CD4-positive, CD25-positive, alpha-beta regulatory T cell (primary cell): ENCODE results near the gene BLTP3A. TPM values are rescaled to one million over a fixed set of nuclear protein-coding genes. Genes with fewer than 3 reads are reported as not detected.
"Not testable (repeated sequence)": the region's sequence is repeated elsewhere in the genome, so short reads cannot be mapped to it uniquely, and the experiment has no call there.

ENCODE experiments used
- ATAC-seq, 2 donors: fragments of 150-1000 bp; cut with Tn5 transposase; one replicate each; pipeline ENCODE4 v1.10.0; 2021; ENCODE audit warnings: low read depth in 2 of 2, moderate number of reproducible peaks in 2 of 2, moderate library complexity in 1 of 2
- DNase-seq, 3 donors: peaks; one replicate each; pipeline versions ENCODE4 v3.0.0 to v3.0.0-alpha.2; 2012 to 2022; ENCODE audit warnings: mixed read lengths in 1 of 3
- H3K27ac ChIP-seq: one replicate; pipeline ENCODE4 v1.7.0; 2013; ENCODE audit warnings: mild to moderate bottlenecking, low read length; ENCODE audit not compliant: insufficient read depth, poor library complexity, severe bottlenecking
- H3K27me3 ChIP-seq: one replicate; pipeline ENCODE4 v1.7.0; 2013; ENCODE audit warnings: low read length; ENCODE audit not compliant: control insufficient read depth, insufficient read depth
- H3K36me3 ChIP-seq: one replicate; pipeline ENCODE4 v1.7.0; 2013; ENCODE audit warnings: mild to moderate bottlenecking, low read length, moderate library complexity; ENCODE audit not compliant: control insufficient read depth, insufficient read depth
- H3K4me1 ChIP-seq: 2 replicates; pipeline ENCODE4 v1.7.0; 2013; ENCODE audit warnings: mild to moderate bottlenecking, low read length; ENCODE audit not compliant: insufficient read depth, control insufficient read depth, poor library complexity, severe bottlenecking
- H3K4me3 ChIP-seq: one replicate; pipeline ENCODE4 v1.7.0; 2013; ENCODE audit warnings: low read depth, mild to moderate bottlenecking, low read length, moderate library complexity
- H3K9me3 ChIP-seq, 2 experiments: 1 replicate in 1 of 2; 2 replicates in 1 of 2; pipeline ENCODE4 v1.7.0; 2013; ENCODE audit warnings: low read length in 2 of 2, mild to moderate bottlenecking in 1 of 2, moderate library complexity in 1 of 2; ENCODE audit not compliant: control insufficient read depth in 2 of 2
- H3K27ac Mint-ChIP-seq, 3 donors: one replicate each; pipeline ENCODE4 v1.8.0; 2020 to 2022; ENCODE audit warnings: mild to moderate bottlenecking in 3 of 3, mixed read lengths in 3 of 3, moderate library complexity in 2 of 3
- H3K27me3 Mint-ChIP-seq: one replicate; pipeline ENCODE4 v1.8.0; 2022; ENCODE audit warnings: mild to moderate bottlenecking, mixed read lengths
- H3K36me3 Mint-ChIP-seq: one replicate; pipeline ENCODE4 v1.8.0; 2020; ENCODE audit warnings: mixed read lengths
- H3K4me1 Mint-ChIP-seq, 4 donors: one replicate each; pipeline ENCODE4 v1.8.0; 2020 to 2022; ENCODE audit warnings: mixed read lengths in 4 of 4, mild to moderate bottlenecking in 1 of 4
- H3K4me3 Mint-ChIP-seq, 4 donors: one replicate each; pipeline ENCODE4 v1.8.0; 2020 to 2022; ENCODE audit warnings: mild to moderate bottlenecking in 4 of 4, mixed read lengths in 4 of 4, moderate library complexity in 3 of 4
- H3K9me3 Mint-ChIP-seq, 7 donors: one replicate each; pipeline ENCODE4 v1.8.0; 2020 to 2022; ENCODE audit warnings: mixed read lengths in 7 of 7, mild to moderate bottlenecking in 3 of 7, moderate library complexity in 2 of 7
- polyA plus RNA-seq, 4 donors: library from polyadenylated mRNA; unstranded; fragments of 300-500 nt; fragmentation: Illumina TruSeq; gene quantifications; one replicate each; pipeline ENCODE4 v1.2.3, GENCODE V29; 2021
- total RNA-seq: library from RNA; stranded (reverse); gene quantifications from one replicate; pipeline ENCODE4 v1.2.3, GENCODE V29; 2022

Gene BLTP3A
- total RNA-seq: 7.1 TPM
- 1 to 10 TPM in 3 of 4 donors, under 1 TPM in 1; 0.95 to 1.2 (median 1.1) TPM for polyA plus RNA-seq

GRCh38 chr6:34791701-34792604 is at the start of gene BLTP3A:
TSS of gene BLTP3A (plus strand) at chr6:34792083. CDS start at chr6:34792251, 168 bp downstream.
- DNase-seq (peak; percentile 64 to 83 (median 76)), ATAC-seq (peak; percentile 95 to 96)
- Mint-ChIP-seq H3K4me1 (peaks cover 10 to 40% (median 30%) of the 10 kb centered on the region in 4 donors), H3K27ac (peak within 1 kb of the TSS; percentile 92 to 97 (median 94)), H3K4me3 (peak within 1 kb of the TSS; percentile 95 to 100 (median 98)), H3K9me3 (no peaks in the 10 kb centered on the region), H3K27me3 (no peaks in the 10 kb centered on the region), H3K36me3 (no peaks in the 10 kb centered on the region)
- Histone ChIP-seq H3K27me3 (no peaks in the 10 kb centered on the region), H3K4me3 (peak within 1 kb of the TSS; percentile 90), H3K9me3 (no peaks in the 10 kb centered on the region), H3K27ac (peak within 1 kb of the TSS; percentile 67), H3K4me1 (peaks cover 23% of the 10 kb centered on the region), H3K36me3 (no peaks in the 10 kb centered on the region)

- Histone ChIP-seq H3K4me3 (no peak overlapping the region), H3K27ac (no peak overlapping the region), H3K4me1 (no peaks in the 10 kb centered on the region), H3K27me3 (no peaks in the 10 kb centered on the region), H3K9me3 (no peaks in the 10 kb centered on the region), H3K36me3 (no peaks in the 10 kb centered on the region)
- H3K27ac Mint-ChIP-seq: no peak overlapping the region
- H3K27me3 Mint-ChIP-seq: no peaks in the 10 kb centered on the region
- no peaks in the 10 kb centered on the region for H3K9me3 Mint-ChIP-seq
- H3K36me3 Mint-ChIP-seq: no peaks in the 10 kb centered on the region
- H3K4me1 Mint-ChIP-seq: peaks cover 0 to 4% (median 2%) of the 10 kb centered on the region in 4 donors
- no peak for ATAC-seq
- no peak overlapping the region for H3K4me3 Mint-ChIP-seq
- DNase-seq: no peak
Observed at GRCh38 chr6:34742094-34742493, 49.8 kb upstream of the BLTP3A start.

GRCh38 chr6:34743625-34744293 is 48.1 kb upstream of the BLTP3A start:
- Histone ChIP-seq H3K9me3 (no peaks in the 10 kb centered on the region), H3K27me3 (no peaks in the 10 kb centered on the region), H3K4me3 (no peak overlapping the region), H3K27ac (no peak overlapping the region), H3K36me3 (no peaks in the 10 kb centered on the region), H3K4me1 (no peaks in the 10 kb centered on the region)
- Mint-ChIP-seq H3K27ac (no peak overlapping the region), H3K4me3 (no peak overlapping the region), H3K27me3 (no peaks in the 10 kb centered on the region), H3K4me1 (peaks cover 0 to 4% (median 2%) of the 10 kb centered on the region in 4 donors), H3K36me3 (no peaks in the 10 kb centered on the region), H3K9me3 (no peaks in the 10 kb centered on the region)
- DNase-seq (no peak), ATAC-seq (no peak)

GRCh38 chr6:34744294-34744647 is 47.6 kb upstream of the BLTP3A start:
- not testable (repeated sequence) for H3K27me3 ChIP-seq, H3K36me3 ChIP-seq, H3K27me3 Mint-ChIP-seq, H3K4me1 Mint-ChIP-seq, H3K36me3 Mint-ChIP-seq, H3K27ac ChIP-seq, H3K4me1 ChIP-seq, H3K27ac Mint-ChIP-seq, H3K4me3 ChIP-seq, H3K4me3 Mint-ChIP-seq, H3K9me3 ChIP-seq, ATAC-seq, H3K9me3 Mint-ChIP-seq, DNase-seq

GRCh38 chr6:34745277-34746103 is 46.4 kb upstream of the BLTP3A start:
- Mint-ChIP-seq H3K36me3 (no peaks in the 10 kb centered on the region), H3K27ac (no peak overlapping the region), H3K27me3 (no peaks in the 10 kb centered on the region), H3K4me1 (no peaks in the 10 kb centered on the region), H3K4me3 (no peak overlapping the region), H3K9me3 (no peaks in the 10 kb centered on the region)
- Histone ChIP-seq H3K4me1 (no peaks in the 10 kb centered on the region), H3K4me3 (no peak overlapping the region), H3K9me3 (no peaks in the 10 kb centered on the region), H3K36me3 (no peaks in the 10 kb centered on the region), H3K27me3 (no peaks in the 10 kb centered on the region), H3K27ac (no peak overlapping the region)
- ATAC-seq (no peak), DNase-seq (no peak)

- ATAC-seq: no peak
- H3K27ac ChIP-seq: no peak overlapping the region
- H3K4me1 ChIP-seq: no peaks in the 10 kb centered on the region
- no peaks in the 10 kb centered on the region for H3K36me3 ChIP-seq
- H3K9me3 ChIP-seq: no peaks in the 10 kb centered on the region
- H3K4me3 ChIP-seq: no peak overlapping the region
- no peak for DNase-seq
- no peaks in the 10 kb centered on the region for H3K27me3 ChIP-seq
- no peaks in the 10 kb centered on the region for H3K9me3 Mint-ChIP-seq
- no peaks in the 10 kb centered on the region for H3K36me3 Mint-ChIP-seq
- no peak overlapping the region for H3K4me3 Mint-ChIP-seq
- no peaks in the 10 kb centered on the region for H3K27me3 Mint-ChIP-seq
- H3K27ac Mint-ChIP-seq: no peak overlapping the region
- no peaks in the 10 kb centered on the region for H3K4me1 Mint-ChIP-seq
Observed at GRCh38 chr6:34746104-34746846, 45.6 kb upstream of the BLTP3A start.

- no peak for ATAC-seq
- Mint-ChIP-seq H3K4me3 (no peak overlapping the region), H3K4me1 (no peaks in the 10 kb centered on the region), H3K27ac (no peak overlapping the region), H3K36me3 (no peaks in the 10 kb centered on the region), H3K9me3 (no peaks in the 10 kb centered on the region), H3K27me3 (no peaks in the 10 kb centered on the region)
- no peak overlapping the region for H3K27ac ChIP-seq
- H3K4me1 ChIP-seq: no peaks in the 10 kb centered on the region
- no peaks in the 10 kb centered on the region for H3K9me3 ChIP-seq
- no peaks in the 10 kb centered on the region for H3K36me3 ChIP-seq
- H3K27me3 ChIP-seq: no peaks in the 10 kb centered on the region
- H3K4me3 ChIP-seq: no peak overlapping the region
- no peak for DNase-seq
Observed at GRCh38 chr6:34748757-34749156, 43.1 kb upstream of the BLTP3A start.
